ENCODE results near the gene OR2Z1.
"Not testable (repeated sequence)": the region's sequence is repeated elsewhere in the genome, so short reads cannot be mapped to it uniquely, and the experiment has no call there.

OR2Z1 gene

GRCh38 chr19:8705304-8705703, 16.1 kb upstream of the OR2Z1 start:
- DNase-seq, result not testable (repeated sequence)

DNA sequence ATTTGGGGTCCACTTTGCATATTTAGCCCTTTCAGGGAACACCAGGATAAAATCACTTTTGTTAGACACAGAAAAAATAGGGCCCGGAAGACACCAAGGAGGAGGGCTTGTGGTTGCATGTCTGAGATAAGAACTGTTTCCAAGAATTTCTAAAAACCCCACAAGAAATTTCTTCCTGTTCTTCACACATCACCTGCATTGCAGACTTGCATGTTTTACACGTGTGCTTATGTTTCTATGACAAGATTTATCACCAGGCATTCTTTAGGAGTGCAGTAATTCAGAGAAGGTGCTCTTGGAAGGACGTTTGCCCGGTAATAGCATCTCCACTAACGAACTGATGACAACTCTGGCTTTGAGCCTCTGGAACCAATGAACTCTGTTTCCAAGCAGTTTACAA, 15.7 kb upstream of the OR2Z1 start:
- no peak for DNase-seq

- DNase-seq, result not testable (repeated sequence)
Observed at GRCh38 chr19:8710337-8710736, 11.1 kb upstream of the OR2Z1 start.

DNA sequence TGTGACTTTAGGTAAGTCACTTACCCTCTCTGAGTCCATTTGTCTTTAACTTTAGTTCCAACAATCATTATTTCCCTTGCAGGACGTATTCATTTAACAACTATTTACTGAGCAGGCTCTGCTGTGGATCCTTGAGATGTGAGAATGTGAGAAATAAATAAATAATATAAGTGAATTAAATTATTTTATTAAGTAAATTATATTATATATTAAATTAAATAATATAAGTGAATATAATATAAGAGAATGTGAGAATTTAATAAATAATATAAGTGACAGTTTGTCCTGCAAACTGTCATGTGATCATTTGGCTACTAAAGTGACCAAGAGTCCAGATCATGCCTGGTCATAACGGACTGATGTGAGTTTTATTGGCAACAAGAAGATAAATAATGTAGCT, 598 bp downstream of the OR2Z1 start:
- DNase-seq, result no peak

DNA sequence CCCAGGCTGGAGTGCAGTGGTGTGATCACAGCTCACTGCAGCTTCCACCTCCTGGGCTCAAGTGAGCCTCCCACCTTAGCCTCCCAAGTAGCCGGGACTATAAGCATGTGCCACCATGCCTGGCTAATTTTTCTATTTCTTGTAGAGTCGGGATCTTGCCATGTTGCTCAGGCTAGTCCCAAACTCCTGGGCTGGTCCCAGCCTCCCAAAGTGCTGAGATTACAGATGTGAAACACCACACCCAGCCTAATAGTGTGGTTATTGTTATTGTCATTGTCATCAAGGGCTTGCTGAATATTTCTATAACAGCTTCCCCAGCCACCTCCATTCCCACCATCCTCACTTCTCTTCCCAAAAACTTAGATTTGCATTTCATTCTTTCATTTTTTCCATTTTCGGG, 2.8 kb downstream of the OR2Z1 start:
- DNase-seq, result no peak

GRCh38 chr19:8731428-8732169, 10.2 kb downstream of the OR2Z1 start:
- no peak for DNase-seq

- no peak for DNase-seq
Observed at GRCh38 chr19:8738377-8738776, 16.9 kb downstream of the OR2Z1 start.

GRCh38 chr19:8739291-8740065, 18.0 kb downstream of the OR2Z1 start:
- DNase-seq, result not testable (repeated sequence)

GRCh38 chr19:8767257-8767656, 45.8 kb downstream of the OR2Z1 start:
- DNase-seq, result not testable (repeated sequence)

GRCh38 chr19:8769265-8769664, 47.8 kb downstream of the OR2Z1 start:
- not testable (repeated sequence) for DNase-seq

GRCh38 chr19:8773587-8773986, 52.2 kb downstream of the OR2Z1 start:
- not testable (repeated sequence) for DNase-seq
